Dendritic cell treated with granulocyte-macrophage colony-stimulating factor and Interleukin-4, amounts not matched to agents 40 ng/mL and 50 ng/mL, for 4 days (primary cell): ENCODE measurements around the gene LRRTM4.

Experiments
- H3K27ac Mint-ChIP-seq: one replicate; pipeline ENCODE4 v1.8.0; 2022; ENCODE audit warnings: mild to moderate bottlenecking, mixed read lengths
- H3K27me3 Mint-ChIP-seq: one replicate; pipeline ENCODE4 v1.8.0; 2022; ENCODE audit warnings: mild to moderate bottlenecking, mixed read lengths
- H3K36me3 Mint-ChIP-seq: one replicate; pipeline ENCODE4 v1.8.0; 2022; ENCODE audit warnings: low read depth, mixed read lengths
- H3K4me1 Mint-ChIP-seq: one replicate; pipeline ENCODE4 v1.8.0; 2022; ENCODE audit warnings: low read depth, mixed read lengths
- H3K4me3 Mint-ChIP-seq: one replicate; pipeline ENCODE4 v1.8.0; 2022; ENCODE audit warnings: mild to moderate bottlenecking, moderate library complexity, mixed read lengths
- H3K9me3 Mint-ChIP-seq: one replicate; pipeline ENCODE4 v1.8.0; 2022; ENCODE audit warnings: mixed read lengths
- intact Hi-C: fragments of 100-400 bp; cut with micrococcal nuclease; formaldehyde crosslinking; loops from one replicate; pipeline ENCODE4 v1.15.0; 2022

Gene LRRTM4

GRCh38 chr2:76985387-76986136, 536.6 kb downstream of the LRRTM4 start:
- H3K27ac Mint-ChIP-seq = no peak overlapping the region
- no peaks in the 10 kb centered on the region for H3K36me3 Mint-ChIP-seq
- no peaks in the 10 kb centered on the region for H3K27me3 Mint-ChIP-seq
- intact Hi-C loops = no loop called here
- H3K9me3 Mint-ChIP-seq = no peaks in the 10 kb centered on the region
- H3K4me1 Mint-ChIP-seq = no peaks in the 10 kb centered on the region
- no peak overlapping the region for H3K4me3 Mint-ChIP-seq

GRCh38 chr2:76984359-76984758, 537.8 kb downstream of the LRRTM4 start:
- no peaks in the 10 kb centered on the region for H3K4me1 Mint-ChIP-seq
- intact Hi-C loops = no loop called here
- no peaks in the 10 kb centered on the region for H3K36me3 Mint-ChIP-seq

GRCh38 chr2:76980067-76980787, 541.9 kb downstream of the LRRTM4 start:
- intact Hi-C loops = no loop called here
- no peaks in the 10 kb centered on the region for H3K4me1 Mint-ChIP-seq
- no peak overlapping the region for H3K4me3 Mint-ChIP-seq
- no peaks in the 10 kb centered on the region for H3K9me3 Mint-ChIP-seq
- H3K36me3 Mint-ChIP-seq = no peaks in the 10 kb centered on the region
- no peak overlapping the region for H3K27ac Mint-ChIP-seq
- no peaks in the 10 kb centered on the region for H3K27me3 Mint-ChIP-seq

More at GRCh38 chr2:76984359-76984758, 537.8 kb downstream of the LRRTM4 start:
- Mint-ChIP-seq H3K27ac (no peak overlapping the region), H3K27me3 (no peaks in the 10 kb centered on the region), H3K9me3 (no peaks in the 10 kb centered on the region), H3K4me3 (no peak overlapping the region)

- no peaks in the 10 kb centered on the region for H3K4me1 Mint-ChIP-seq
These were observed 544.1 kb downstream of the LRRTM4 start for GRCh38 chr2:76977846-76978727.

DNA sequence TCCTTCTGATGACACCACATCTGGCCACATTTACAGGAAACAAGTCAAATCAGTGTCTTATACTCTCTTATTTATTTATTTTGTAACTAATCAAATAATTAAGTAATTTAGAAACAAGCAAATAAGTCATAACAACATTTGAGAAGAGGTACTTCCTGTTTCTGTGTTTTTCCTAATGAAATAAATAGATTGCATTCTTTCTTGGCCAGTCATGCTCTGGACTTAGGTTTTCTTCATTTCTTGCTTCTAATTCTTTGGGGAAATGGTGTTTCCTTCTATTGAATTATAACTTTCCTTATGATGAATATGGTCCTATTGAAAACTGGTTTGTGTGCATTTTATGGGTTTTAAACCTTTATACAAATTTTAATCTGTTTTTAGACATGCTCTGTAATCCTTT, 546.4 kb downstream of the LRRTM4 start:
- intact Hi-C loops = no loop called here
- Mint-ChIP-seq H3K4me3 (no peak overlapping the region), H3K9me3 (no peaks in the 10 kb centered on the region), H3K27ac (no peak overlapping the region), H3K4me1 (no peaks in the 10 kb centered on the region), H3K27me3 (no peaks in the 10 kb centered on the region), H3K36me3 (no peaks in the 10 kb centered on the region)

More at GRCh38 chr2:76977846-76978727, 544.1 kb downstream of the LRRTM4 start:
- Mint-ChIP-seq H3K9me3 (no peaks in the 10 kb centered on the region), H3K4me3 (no peak overlapping the region), H3K36me3 (no peaks in the 10 kb centered on the region), H3K27ac (no peak overlapping the region), H3K27me3 (no peaks in the 10 kb centered on the region)
- intact Hi-C loops = no loop called here

DNA sequence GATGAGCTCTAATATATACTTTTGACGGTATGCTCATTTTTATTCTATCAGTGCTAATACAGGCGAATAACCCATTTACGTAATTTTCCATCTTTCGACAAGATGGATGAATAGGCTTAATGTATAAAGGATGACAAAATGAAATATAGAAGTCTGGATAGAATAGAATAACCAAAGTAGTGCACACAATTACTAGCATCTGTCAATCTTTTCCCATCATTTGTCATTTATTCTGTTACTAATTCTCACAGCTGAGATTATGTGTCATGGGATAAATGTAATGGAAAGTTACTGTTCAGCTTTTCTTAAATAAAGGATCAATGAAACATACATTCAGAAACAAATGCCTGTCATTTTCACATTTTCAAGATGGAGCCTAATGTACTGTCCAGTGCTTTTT, 548.6 kb downstream of the LRRTM4 start:
- Mint-ChIP-seq H3K27me3 (no peaks in the 10 kb centered on the region), H3K27ac (no peak overlapping the region), H3K36me3 (no peaks in the 10 kb centered on the region), H3K4me3 (no peak overlapping the region), H3K4me1 (no peaks in the 10 kb centered on the region), H3K9me3 (no peaks in the 10 kb centered on the region)
- intact Hi-C loops = no loop called here

DNA sequence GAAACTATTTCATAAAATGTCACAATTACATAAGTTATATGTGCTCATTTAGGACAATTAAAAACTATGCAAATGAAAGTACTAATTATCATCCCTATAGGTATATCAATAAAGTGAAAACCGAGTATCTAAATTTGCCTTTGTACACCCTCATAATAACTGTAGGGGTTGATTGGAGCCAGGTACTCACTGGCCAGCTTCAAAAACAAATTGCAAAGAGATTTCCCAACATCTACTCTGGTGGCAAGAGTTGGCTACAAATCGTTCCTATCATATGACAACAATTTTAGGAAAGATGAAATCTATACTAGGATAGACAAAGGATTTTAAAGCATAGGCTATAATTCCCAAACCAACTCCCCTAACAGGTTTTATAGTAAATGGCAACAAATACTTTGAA, 556.4 kb downstream of the LRRTM4 start:
- Mint-ChIP-seq H3K4me1 (no peaks in the 10 kb centered on the region), H3K27ac (no peak overlapping the region), H3K36me3 (no peaks in the 10 kb centered on the region), H3K4me3 (no peak overlapping the region), H3K27me3 (no peaks in the 10 kb centered on the region), H3K9me3 (no peaks in the 10 kb centered on the region)
- intact Hi-C loops = no loop called here

GRCh38 chr2:76958749-76959148, 563.4 kb downstream of the LRRTM4 start:
- no peaks in the 10 kb centered on the region for H3K9me3 Mint-ChIP-seq

DNA sequence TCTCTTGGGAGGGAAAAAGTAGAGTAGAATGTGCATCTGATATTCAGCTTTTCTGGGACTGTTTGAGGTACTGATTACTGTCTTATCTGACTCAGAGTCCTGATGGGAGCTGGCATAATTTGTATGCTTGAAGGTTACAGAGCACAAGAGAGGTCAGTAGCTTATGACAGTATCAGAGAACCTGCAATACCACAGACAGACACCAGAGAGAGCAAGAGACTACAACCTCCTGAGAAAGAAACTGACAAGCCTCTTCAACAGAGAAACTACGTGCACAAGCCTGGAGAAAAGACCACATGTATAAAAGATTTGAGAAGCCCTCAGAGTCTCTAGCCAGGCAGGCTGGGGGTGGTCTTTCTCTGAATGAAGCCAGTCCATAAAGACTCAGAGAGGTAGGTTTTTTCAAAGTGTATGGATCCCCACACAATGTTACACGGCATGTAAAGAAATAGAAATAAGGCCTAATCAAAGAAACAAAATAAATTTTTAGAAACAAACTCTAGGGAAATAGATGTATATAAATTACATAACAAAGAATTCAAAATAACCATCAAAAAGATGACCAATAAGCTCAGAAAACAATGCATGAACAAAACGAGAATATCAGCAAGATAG, 568.3 kb downstream of the LRRTM4 start:
- H3K27me3 Mint-ChIP-seq = no peaks in the 10 kb centered on the region
- H3K27ac Mint-ChIP-seq = no peak overlapping the region
- no peaks in the 10 kb centered on the region for H3K9me3 Mint-ChIP-seq
- no peaks in the 10 kb centered on the region for H3K36me3 Mint-ChIP-seq
- H3K4me3 Mint-ChIP-seq = no peak overlapping the region
- intact Hi-C loops = no loop called here
- no peaks in the 10 kb centered on the region for H3K4me1 Mint-ChIP-seq

More at GRCh38 chr2:76958749-76959148, 563.4 kb downstream of the LRRTM4 start:
- no peaks in the 10 kb centered on the region for H3K4me1 Mint-ChIP-seq
- no peak overlapping the region for H3K27ac Mint-ChIP-seq
- intact Hi-C loops = no loop called here
- no peaks in the 10 kb centered on the region for H3K36me3 Mint-ChIP-seq
- H3K27me3 Mint-ChIP-seq = no peaks in the 10 kb centered on the region
- H3K4me3 Mint-ChIP-seq = no peak overlapping the region

DNA sequence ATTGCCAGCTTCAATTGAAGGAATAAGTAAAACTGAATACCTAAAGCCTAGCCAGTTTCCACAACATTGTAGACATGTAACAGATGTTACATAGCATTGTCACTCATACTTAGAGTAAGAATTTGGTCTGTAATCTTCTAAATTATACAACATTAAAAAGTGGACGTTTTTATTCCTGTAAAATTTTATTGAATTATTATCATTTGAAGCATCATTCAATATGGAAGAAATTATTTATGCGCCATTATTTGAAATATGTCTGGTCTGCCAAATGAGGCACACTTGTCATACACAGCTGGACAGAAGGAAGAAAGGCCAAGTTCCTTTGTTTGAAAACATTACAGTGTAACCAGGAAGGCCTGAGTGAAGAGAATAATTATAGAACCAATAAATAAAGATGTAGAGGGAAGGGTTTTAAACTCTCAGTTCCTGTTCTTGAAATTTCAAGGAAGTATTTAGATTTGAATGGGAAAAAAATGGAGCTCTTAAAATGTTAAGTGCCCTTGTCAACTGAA, 575.5 kb downstream of the LRRTM4 start:
- Mint-ChIP-seq H3K4me3 (no peak overlapping the region), H3K27me3 (no peaks in the 10 kb centered on the region), H3K9me3 (no peaks in the 10 kb centered on the region), H3K36me3 (no peaks in the 10 kb centered on the region), H3K27ac (no peak overlapping the region), H3K4me1 (no peaks in the 10 kb centered on the region)
- intact Hi-C loops = no loop called here

- H3K4me3 Mint-ChIP-seq = no peak overlapping the region
- no peaks in the 10 kb centered on the region for H3K27me3 Mint-ChIP-seq
- H3K9me3 Mint-ChIP-seq = no peaks in the 10 kb centered on the region
- intact Hi-C loops = no loop called here
- H3K36me3 Mint-ChIP-seq = no peaks in the 10 kb centered on the region
- H3K27ac Mint-ChIP-seq = no peak overlapping the region
- no peaks in the 10 kb centered on the region for H3K4me1 Mint-ChIP-seq
These were observed 581.6 kb downstream of the LRRTM4 start for GRCh38 chr2:76940559-76940958.

DNA sequence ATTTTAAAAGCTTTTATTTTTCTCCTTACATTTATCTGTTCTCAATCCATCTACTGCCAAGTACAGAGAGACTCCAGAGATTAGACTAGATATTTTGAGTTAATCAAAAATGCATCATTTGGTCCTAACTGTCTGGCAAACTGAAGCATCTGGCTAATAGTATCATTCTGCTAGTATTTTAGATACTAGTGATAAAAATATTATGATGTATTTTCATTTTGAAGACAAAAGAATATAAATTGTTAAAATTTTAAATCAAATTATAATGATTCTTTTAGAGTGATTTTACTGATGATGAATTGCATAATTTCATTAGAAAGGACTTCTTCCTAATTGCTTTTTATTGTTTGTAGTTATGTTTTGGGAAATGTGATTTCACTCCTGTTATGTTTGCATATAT, 584.0 kb downstream of the LRRTM4 start:
- no peaks in the 10 kb centered on the region for H3K4me1 Mint-ChIP-seq
- no peaks in the 10 kb centered on the region for H3K9me3 Mint-ChIP-seq
- no peaks in the 10 kb centered on the region for H3K27me3 Mint-ChIP-seq
- intact Hi-C loops = no loop called here
- H3K4me3 Mint-ChIP-seq = no peak overlapping the region
- H3K36me3 Mint-ChIP-seq = no peaks in the 10 kb centered on the region
- no peak overlapping the region for H3K27ac Mint-ChIP-seq

- intact Hi-C loops = no loop called here
These were observed 589.6 kb downstream of the LRRTM4 start for GRCh38 chr2:76932550-76932949.

More at GRCh38 chr2:76932550-76932949, 589.6 kb downstream of the LRRTM4 start:
- no peak overlapping the region for H3K27ac Mint-ChIP-seq
- no peaks in the 10 kb centered on the region for H3K36me3 Mint-ChIP-seq
- H3K9me3 Mint-ChIP-seq = no peaks in the 10 kb centered on the region
- H3K4me3 Mint-ChIP-seq = no peak overlapping the region
- no peaks in the 10 kb centered on the region for H3K4me1 Mint-ChIP-seq
- H3K27me3 Mint-ChIP-seq = no peaks in the 10 kb centered on the region
